HepG2 (cell line): Measurements from ENCODE around the gene HCRT. TPM values are rescaled to one million over a fixed set of nuclear protein-coding genes. Genes with fewer than 3 reads are reported as not detected.
A peak's percentile ranks its signal among the peaks of the same experiment; 100 is the strongest.

Experiments
- CBX1 ChIP-seq: IDR thresholded peaks from one replicate; pipeline ENCODE4 v1.6.1; 2016; ENCODE audit warnings: antibody characterized with exemption, low read depth
- CENPT ChIP-seq: sonication (generic); formaldehyde crosslinking; IDR thresholded peaks from 2 replicates; pipeline ENCODE4 v1.8.0; 2022; ENCODE audit warnings: low read depth, mild to moderate bottlenecking, moderate library complexity, missing genetic modification reagents
- FOXK1 ChIP-seq: sonication (generic); formaldehyde crosslinking; IDR thresholded peaks from 2 replicates; pipeline ENCODE4 v1.4.0; 2020; ENCODE audit warnings: low read depth, missing genetic modification reagents, borderline replicate concordance
- KAT8 ChIP-seq: IDR thresholded peaks from 2 replicates; pipeline ENCODE4 v1.6.1; 2016; ENCODE audit warnings: missing genetic modification reagents, missing compliant biosample characterization
- MATR3 ChIP-seq: sonication (generic); formaldehyde crosslinking; IDR thresholded peaks from 2 replicates; pipeline ENCODE4 v1.4.0; 2020; ENCODE audit warnings: missing genetic modification reagents
- NFE2 ChIP-seq: sonication (generic); formaldehyde crosslinking; IDR thresholded peaks from 2 replicates; pipeline ENCODE4 v1.4.0; 2020; ENCODE audit warnings: missing genetic modification reagents
- PCBP2 ChIP-seq: fragments of 200-400 bp; formaldehyde crosslinking; optimal IDR thresholded peaks from 2 replicates; pipeline ENCODE3; 2018; ENCODE audit warnings: low read length, low read depth; ENCODE audit not compliant: poor library complexity, severe bottlenecking
- POLR2AphosphoS2 ChIP-seq: IDR thresholded peaks from 2 replicates; pipeline ENCODE4 v1.6.1; 2011; ENCODE audit warnings: low read depth, low read length, improper control_type of control experiment
- RCOR2 ChIP-seq: IDR thresholded peaks from 2 replicates; pipeline ENCODE4 v1.6.1; 2016; ENCODE audit warnings: missing biosample characterization, missing genetic modification reagents
- SCMH1 ChIP-seq: sonication (generic); formaldehyde crosslinking; IDR thresholded peaks from 2 replicates; pipeline ENCODE4 v1.9.0; 2021; ENCODE audit warnings: missing genetic modification reagents, mild to moderate bottlenecking, borderline replicate concordance
- SNAPC2 ChIP-seq: sonication (generic); formaldehyde crosslinking; IDR thresholded peaks from 2 replicates; pipeline ENCODE4 v1.8.1; 2022; ENCODE audit warnings: mild to moderate bottlenecking, missing genetic modification reagents
- TEAD2 ChIP-seq: sonication (generic); formaldehyde crosslinking; IDR thresholded peaks from 2 replicates; pipeline ENCODE4 v1.9.0; 2021; ENCODE audit warnings: missing genetic modification reagents
- TSC22D2 ChIP-seq: sonication (generic); formaldehyde crosslinking; IDR thresholded peaks from 2 replicates; pipeline ENCODE4 v1.5.1; 2020; ENCODE audit warnings: missing genetic modification reagents, mild to moderate bottlenecking, borderline replicate concordance
- XRCC5 ChIP-seq: fragments of 200-400 bp; formaldehyde crosslinking; optimal IDR thresholded peaks from 2 replicates; pipeline ENCODE3; 2017; ENCODE audit warnings: mild to moderate bottlenecking, low read length
- ZKSCAN5 ChIP-seq: sonication (generic); formaldehyde crosslinking; IDR thresholded peaks from 2 replicates; pipeline ENCODE4 v1.5.1; 2020; ENCODE audit warnings: mild to moderate bottlenecking, missing genetic modification reagents
- ZNF12 ChIP-seq: sonication (generic); formaldehyde crosslinking; IDR thresholded peaks from 2 replicates; pipeline ENCODE4 v1.5.0; 2020; ENCODE audit warnings: missing genetic modification reagents
- ZNF451 ChIP-seq: sonication (generic); formaldehyde crosslinking; IDR thresholded peaks from 2 replicates; pipeline ENCODE4 v1.5.0; 2020; ENCODE audit warnings: mild to moderate bottlenecking, missing genetic modification reagents
- ZNF510 ChIP-seq: sonication (generic); formaldehyde crosslinking; IDR thresholded peaks from 2 replicates; pipeline ENCODE4 v1.4.0; 2020; ENCODE audit warnings: low read depth, mild to moderate bottlenecking, missing genetic modification reagents
- ZNF607 ChIP-seq: sonication (generic); formaldehyde crosslinking; IDR thresholded peaks from 2 replicates; pipeline ENCODE4 v1.5.1; 2020; ENCODE audit warnings: missing genetic modification reagents, mild to moderate bottlenecking, borderline replicate concordance
- ZNF629 ChIP-seq: sonication (generic); formaldehyde crosslinking; conservative IDR thresholded peaks from 2 replicates; pipeline ENCODE4 v1.5.0; 2020; ENCODE audit warnings: missing genetic modification reagents
- ZNF709 ChIP-seq: sonication (generic); formaldehyde crosslinking; IDR thresholded peaks from 2 replicates; pipeline ENCODE4 v1.5.0; 2020; ENCODE audit warnings: mild to moderate bottlenecking, missing genetic modification reagents
- polyA plus RNA-seq, 8 experiments: library from polyadenylated mRNA; depleted of rRNA in 3 of 8; stranded (reverse) in 7 of 8; unstranded in 1 of 8; fragments of >200 nt; fragmentation: Illumina TruSeq in 4 of 8; extraction: Trizol in 4 of 8; gene quantifications; 2 replicates each; pipeline versions ENCODE4 v1.2.1 to v1.2.3, GENCODE V29; 2011 to 2016; ENCODE audit warnings: low read depth in 4 of 8, missing spikeins in 1 of 8, mixed read lengths in 1 of 8; ENCODE audit not compliant: insufficient read depth in 1 of 8
- total RNA-seq, 5 experiments: library from RNA; depleted of rRNA; stranded (reverse); fragments of >200 nt; fragmentation: Illumina TruSeq; extraction: Trizol; gene quantifications; 2 replicates each; pipeline ENCODE4 v1.2.3, GENCODE V29; 2016; ENCODE audit warnings: low read depth in 1 of 5
- TF ChIP-seq, protein P1 (sequence below): sonication (generic); formaldehyde crosslinking; IDR thresholded peaks from 2 replicates; pipeline ENCODE4 v1.5.0; 2020; ENCODE audit warnings: missing genetic modification reagents, mild to moderate bottlenecking, borderline replicate concordance
- TF ChIP-seq, protein P2 (sequence below): sonication (generic); formaldehyde crosslinking; IDR thresholded peaks from 2 replicates; pipeline ENCODE4 v1.5.0; 2020; ENCODE audit warnings: missing genetic modification reagents, mild to moderate bottlenecking, borderline replicate concordance
- TF ChIP-seq, protein P3 (sequence below), 2 experiments: sonication (generic) in 1 of 2; formaldehyde crosslinking in 1 of 2; IDR thresholded peaks; 2 replicates each; pipeline versions ENCODE4 v1.4.0 to v1.6.1; 2018 to 2020; ENCODE audit warnings: missing genetic modification reagents in 2 of 2, borderline replicate concordance in 1 of 2, low read depth in 1 of 2, mild to moderate bottlenecking in 1 of 2, missing biosample characterization in 1 of 2

Gene HCRT
- total and polyA plus RNA-seq, 2 of the 13 experiments (the other 11 are each of a cell fraction or from before 2014, with no cell fraction given), result not detected

DNA sequence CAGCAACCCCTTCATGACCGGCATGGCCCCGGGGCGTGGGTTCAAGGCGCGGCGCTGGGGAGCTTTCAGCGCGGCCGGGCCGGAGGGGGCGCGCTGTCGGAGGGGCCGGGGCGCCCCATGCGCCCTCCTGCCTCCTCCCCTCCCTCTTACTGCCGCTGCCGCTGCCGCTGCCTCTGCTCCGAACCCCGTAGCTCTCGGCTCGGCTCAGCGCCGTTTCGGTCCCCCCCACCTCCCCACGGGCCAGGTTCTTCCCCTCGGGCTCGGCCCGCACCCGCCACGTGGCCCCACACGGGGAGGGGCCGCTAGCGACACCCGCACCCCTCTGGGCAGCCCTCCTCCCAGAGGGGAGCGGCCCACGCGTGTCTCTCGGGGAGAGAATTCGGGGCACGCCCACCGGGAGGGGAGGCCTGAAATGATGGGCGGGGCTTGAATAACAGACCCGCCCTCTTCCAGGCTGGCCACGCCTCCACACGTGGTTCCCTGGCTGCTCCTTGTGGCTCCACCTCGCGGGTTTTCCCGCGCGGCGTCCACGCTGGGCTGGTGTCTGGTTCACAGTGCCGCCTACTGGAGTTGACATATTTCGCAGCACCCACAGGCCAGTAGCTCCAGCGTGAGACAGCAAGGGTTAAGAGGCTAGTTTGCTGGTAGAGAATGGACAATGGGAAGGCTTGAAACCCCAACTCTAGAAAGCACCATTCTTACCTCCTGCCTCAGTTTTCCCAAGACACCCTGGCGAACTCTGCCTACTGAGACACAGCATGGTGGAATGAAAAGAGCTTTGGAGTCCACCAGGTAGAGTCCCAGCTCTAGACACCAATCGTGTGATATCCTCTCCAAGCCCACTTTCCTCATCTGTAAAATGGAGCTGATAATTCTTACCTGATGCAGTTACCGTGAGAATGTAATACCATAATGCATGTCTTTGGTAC, 4.1 kb downstream of the HCRT start, which contains the start of gene KCNH4 (continued):
- no peak for TF ChIP-seq FOXK1 (CRISPR knock-in tag)
- TF ChIP-seq TEAD2 (CRISPR knock-in tag), result no peak
- no peak for TF ChIP-seq NFE2 (CRISPR knock-in tag)
- no peak for TF ChIP-seq KAT8 (CRISPR knock-in tag)
- no peak for TF ChIP-seq SNAPC2
- TF ChIP-seq ZNF607 (CRISPR knock-in tag), result no peak
- no peak for TF ChIP-seq TSC22D2 (CRISPR knock-in tag)
- TF ChIP-seq, protein P1, sequence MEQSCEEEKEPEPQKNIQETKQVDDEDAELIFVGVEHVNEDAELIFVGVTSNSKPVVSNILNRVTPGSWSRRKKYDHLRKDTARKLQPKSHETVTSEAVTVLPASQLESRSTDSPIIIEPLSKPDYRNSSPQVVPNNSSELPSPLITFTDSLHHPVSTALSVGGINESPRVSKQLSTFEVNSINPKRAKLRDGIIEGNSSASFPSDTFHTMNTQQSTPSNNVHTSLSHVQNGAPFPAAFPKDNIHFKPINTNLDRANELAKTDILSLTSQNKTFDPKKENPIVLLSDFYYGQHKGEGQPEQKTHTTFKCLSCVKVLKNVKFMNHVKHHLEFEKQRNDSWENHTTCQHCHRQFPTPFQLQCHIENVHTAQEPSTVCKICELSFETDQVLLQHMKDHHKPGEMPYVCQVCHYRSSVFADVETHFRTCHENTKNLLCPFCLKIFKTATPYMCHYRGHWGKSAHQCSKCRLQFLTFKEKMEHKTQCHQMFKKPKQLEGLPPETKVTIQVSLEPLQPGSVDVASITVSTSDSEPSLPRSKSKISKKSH, result 0 out of 2 replicates have a peak, but pooled peaks have one; percentile 15
- TF ChIP-seq, protein P2, sequence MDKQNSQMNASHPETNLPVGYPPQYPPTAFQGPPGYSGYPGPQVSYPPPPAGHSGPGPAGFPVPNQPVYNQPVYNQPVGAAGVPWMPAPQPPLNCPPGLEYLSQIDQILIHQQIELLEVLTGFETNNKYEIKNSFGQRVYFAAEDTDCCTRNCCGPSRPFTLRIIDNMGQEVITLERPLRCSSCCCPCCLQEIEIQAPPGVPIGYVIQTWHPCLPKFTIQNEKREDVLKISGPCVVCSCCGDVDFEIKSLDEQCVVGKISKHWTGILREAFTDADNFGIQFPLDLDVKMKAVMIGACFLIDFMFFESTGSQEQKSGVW (CRISPR knock-in tag), result no peak
- no peak for TF ChIP-seq ZNF12 (CRISPR knock-in tag)
- no peak for TF ChIP-seq CBX1
- no peak for TF ChIP-seq MATR3 (CRISPR knock-in tag)
- no peak for TF ChIP-seq CENPT (CRISPR knock-in tag)
- TF ChIP-seq ZNF510, result no peak
- no peak for TF ChIP-seq SCMH1 (CRISPR knock-in tag)
- no peak for TF ChIP-seq RCOR2 (CRISPR knock-in tag)
- no peak for TF ChIP-seq ZNF709
- no peak for TF ChIP-seq PCBP2
- peak; percentile 55 for TF ChIP-seq ZNF629
- no peak for TF ChIP-seq ZKSCAN5
- TF ChIP-seq POLR2AphosphoS2, result no peak
- TF ChIP-seq XRCC5, result peak; percentile 41
- 0 out of 2 replicates have a peak, but pooled peaks have one; percentile 24 for TF ChIP-seq ZNF451
- TF ChIP-seq, protein P3, sequence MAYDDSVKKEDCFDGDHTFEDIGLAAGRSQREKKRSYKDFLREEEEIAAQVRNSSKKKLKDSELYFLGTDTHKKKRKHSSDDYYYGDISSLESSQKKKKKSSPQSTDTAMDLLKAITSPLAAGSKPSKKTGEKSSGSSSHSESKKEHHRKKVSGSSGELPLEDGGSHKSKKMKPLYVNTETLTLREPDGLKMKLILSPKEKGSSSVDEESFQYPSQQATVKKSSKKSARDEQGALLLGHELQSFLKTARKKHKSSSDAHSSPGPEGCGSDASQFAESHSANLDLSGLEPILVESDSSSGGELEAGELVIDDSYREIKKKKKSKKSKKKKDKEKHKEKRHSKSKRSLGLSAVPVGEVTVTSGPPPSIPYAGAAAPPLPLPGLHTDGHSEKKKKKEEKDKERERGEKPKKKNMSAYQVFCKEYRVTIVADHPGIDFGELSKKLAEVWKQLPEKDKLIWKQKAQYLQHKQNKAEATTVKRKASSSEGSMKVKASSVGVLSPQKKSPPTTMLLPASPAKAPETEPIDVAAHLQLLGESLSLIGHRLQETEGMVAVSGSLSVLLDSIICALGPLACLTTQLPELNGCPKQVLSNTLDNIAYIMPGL (CRISPR knock-in tag; IDR thresholded peaks at IDR 0.05; ENCODE audit: borderline replicate concordance in 1 of 2, low read depth in 1 of 2), result 0 out of 4 replicates have a peak, but pooled peaks have one; percentile 17 to 38
